KMS-11 (cell line): ENCODE results near the gene ENTPD6.

Experiments used
- H2AFZ ChIP-seq: fragments of 200-600 bp; sonication (generic); 2 replicates; pipeline ENCODE4 v1.6.1; 2016; ENCODE audit warnings: antibody characterized with exemption, mixed run types, low read depth
- H3K27ac ChIP-seq: fragments of 200-600 bp; sonication (generic); 2 replicates; pipeline ENCODE4 v1.6.1; 2016; ENCODE audit warnings: mild to moderate bottlenecking, mixed run types
- H3K27me3 ChIP-seq: fragments of 200-600 bp; sonication (generic); 2 replicates; pipeline ENCODE4 v1.6.1; 2017; ENCODE audit warnings: mild to moderate bottlenecking, low read depth, mixed run types, moderate library complexity; ENCODE audit not compliant: insufficient read depth
- H3K36me3 ChIP-seq: fragments of 200-600 bp; sonication (generic); 2 replicates; pipeline ENCODE4 v1.6.1; 2017; ENCODE audit warnings: mild to moderate bottlenecking, mixed run types; ENCODE audit not compliant: insufficient read depth
- H3K4me1 ChIP-seq: fragments of 200-600 bp; sonication (generic); 2 replicates; pipeline ENCODE4 v1.6.1; 2016; ENCODE audit warnings: mild to moderate bottlenecking, low read depth, mixed run types; ENCODE audit not compliant: poor library complexity, severe bottlenecking
- H3K4me2 ChIP-seq: fragments of 200-600 bp; sonication (generic); 2 replicates; pipeline ENCODE4 v1.7.0; 2016; ENCODE audit warnings: mild to moderate bottlenecking, mixed run types
- H3K4me3 ChIP-seq: fragments of 200-600 bp; sonication (generic); IDR thresholded peaks from 2 replicates; pipeline ENCODE4 v1.6.1; 2017; ENCODE audit warnings: low read depth, low read length, mixed read lengths; ENCODE audit not compliant: insufficient read depth
- H3K79me2 ChIP-seq: fragments of 200-600 bp; sonication (generic); 2 replicates; pipeline ENCODE4 v1.6.1; 2016; ENCODE audit warnings: low read depth, mixed run types; ENCODE audit not compliant: insufficient read depth
- H3K9ac ChIP-seq: fragments of 200-600 bp; sonication (generic); 2 replicates; pipeline ENCODE4 v1.6.1; 2016; ENCODE audit warnings: mild to moderate bottlenecking, mixed run types
- H4K20me1 ChIP-seq: fragments of 200-600 bp; sonication (generic); 2 replicates; pipeline ENCODE4 v1.6.1; 2016; ENCODE audit warnings: mild to moderate bottlenecking, mixed run types; ENCODE audit not compliant: insufficient read depth
- CTCF ChIP-seq: fragments of 200-600 bp; sonication (generic); conservative IDR thresholded peaks from 2 replicates; pipeline ENCODE4 v1.6.1; 2017; ENCODE audit warnings: low read depth, mild to moderate bottlenecking, antibody characterized with exemption, low read length, moderate library complexity, mixed read lengths

The ENTPD6 gene

GRCh38 chr20:25218492-25218891 lies 23.0 kb downstream of the ENTPD6 start:
- Histone ChIP-seq H3K27me3 (no peaks in the 10 kb centered on the region), H3K4me2 (no peak overlapping the region), H3K4me3 (no peak overlapping the region), H2AFZ (no peak overlapping the region), H3K4me1 (peaks cover 7% of the 10 kb centered on the region), H3K27ac (no peak overlapping the region), H3K36me3 (no peaks in the 10 kb centered on the region), H3K79me2 (no peaks in the 10 kb centered on the region), H4K20me1 (no peaks in the 10 kb centered on the region), H3K9ac (no peak overlapping the region)
- TF ChIP-seq CTCF, result no peak

GRCh38 chr20:25219365-25219764 lies 23.9 kb downstream of the ENTPD6 start:
- Histone ChIP-seq H3K4me3 (no peak overlapping the region), H4K20me1 (no peaks in the 10 kb centered on the region), H3K4me1 (peaks cover 7% of the 10 kb centered on the region), H2AFZ (no peak overlapping the region), H3K27ac (no peak overlapping the region), H3K27me3 (no peaks in the 10 kb centered on the region), H3K79me2 (no peaks in the 10 kb centered on the region), H3K36me3 (no peaks in the 10 kb centered on the region), H3K4me2 (no peak overlapping the region), H3K9ac (no peak overlapping the region)
- TF ChIP-seq CTCF, result no peak

- H2AFZ ChIP-seq, result no peak overlapping the region
- H3K4me1 ChIP-seq, result peaks cover 7% of the 10 kb centered on the region
- H3K27me3 ChIP-seq, result no peaks in the 10 kb centered on the region
- H3K79me2 ChIP-seq, result no peaks in the 10 kb centered on the region
- no peak overlapping the region for H3K4me3 ChIP-seq
- TF ChIP-seq CTCF, result no peak; the same call in 1 of the 2 replicates
- H3K36me3 ChIP-seq, result no peaks in the 10 kb centered on the region
- H3K9ac ChIP-seq, result no peak overlapping the region
- H4K20me1 ChIP-seq, result no peaks in the 10 kb centered on the region
- no peak overlapping the region for H3K27ac ChIP-seq
- H3K4me2 ChIP-seq, result no peak overlapping the region
These were observed 24.7 kb downstream of the ENTPD6 start for GRCh38 chr20:25220021-25220730.

DNA sequence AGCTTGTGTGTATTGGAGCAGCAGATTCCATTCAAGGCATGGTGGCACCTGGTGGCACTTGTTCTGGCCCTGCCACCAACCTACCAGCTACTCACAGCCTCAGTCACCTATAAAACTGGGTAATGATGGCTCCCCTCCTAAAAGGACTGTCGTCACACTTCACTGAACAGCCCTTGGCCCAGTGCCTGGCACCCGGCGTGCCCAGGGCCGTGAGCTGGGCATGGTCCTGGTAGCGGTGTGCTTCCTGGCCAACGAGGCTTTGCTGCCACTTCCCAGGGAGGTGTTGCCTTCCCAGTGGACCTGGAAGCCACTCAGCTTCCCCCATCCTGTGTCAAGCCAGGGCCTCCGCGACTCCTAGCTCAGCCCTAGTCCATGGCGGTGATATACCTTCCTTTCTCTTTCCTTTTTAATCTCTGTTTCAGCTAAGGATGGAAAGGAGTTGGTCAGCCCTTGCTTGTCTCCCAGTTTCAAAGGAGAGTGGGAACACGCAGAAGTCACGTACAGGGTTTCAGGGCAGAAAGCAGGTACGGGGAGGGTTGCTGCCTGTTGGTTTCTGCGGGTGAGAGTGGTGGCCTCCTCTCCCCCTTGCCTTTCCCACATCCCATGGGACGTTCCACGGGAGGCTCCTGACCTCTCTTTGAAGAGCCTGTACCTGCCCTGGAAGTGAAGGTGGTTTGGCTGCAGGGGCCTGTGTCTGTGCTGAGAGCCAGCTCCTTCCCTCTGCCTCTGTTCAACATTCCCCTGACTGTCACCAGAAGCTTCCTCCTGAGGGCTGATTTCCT lies 25.5 kb downstream of the ENTPD6 start:
- no peak overlapping the region for H3K4me2 ChIP-seq
- H3K27ac ChIP-seq, result no peak overlapping the region
- no peaks in the 10 kb centered on the region for H3K27me3 ChIP-seq
- no peak overlapping the region for H3K9ac ChIP-seq
- peaks cover 7% of the 10 kb centered on the region for H3K4me1 ChIP-seq
- H4K20me1 ChIP-seq, result no peaks in the 10 kb centered on the region
- H3K79me2 ChIP-seq, result no peaks in the 10 kb centered on the region
- no peaks in the 10 kb centered on the region for H3K36me3 ChIP-seq
- no peak overlapping the region for H3K4me3 ChIP-seq
- TF ChIP-seq CTCF, result no peak
- H2AFZ ChIP-seq, result no peak overlapping the region
